ENCODE data around the gene ABI3BP.

DNA sequence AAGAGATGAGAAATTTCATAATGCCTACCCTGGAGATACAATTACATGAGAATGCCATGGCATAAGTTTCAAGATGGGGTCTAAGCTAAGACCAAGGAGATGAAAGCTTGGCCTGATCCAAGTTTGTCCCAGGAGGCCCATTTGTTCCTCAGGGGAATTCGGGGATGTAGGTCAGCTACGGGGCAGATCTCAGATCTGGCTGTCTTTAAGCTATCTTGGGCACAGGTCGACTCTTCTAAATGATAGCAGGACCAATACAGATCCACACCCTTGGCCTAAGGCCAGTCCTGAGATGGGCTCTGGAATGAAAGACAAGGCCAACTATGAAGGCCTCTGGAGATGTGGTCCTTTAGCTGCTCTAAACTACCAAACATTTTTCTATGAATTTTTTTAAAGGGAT lies 16.6 kb downstream of the ABI3BP start:
- TF ChIP-seq, protein P1, sequence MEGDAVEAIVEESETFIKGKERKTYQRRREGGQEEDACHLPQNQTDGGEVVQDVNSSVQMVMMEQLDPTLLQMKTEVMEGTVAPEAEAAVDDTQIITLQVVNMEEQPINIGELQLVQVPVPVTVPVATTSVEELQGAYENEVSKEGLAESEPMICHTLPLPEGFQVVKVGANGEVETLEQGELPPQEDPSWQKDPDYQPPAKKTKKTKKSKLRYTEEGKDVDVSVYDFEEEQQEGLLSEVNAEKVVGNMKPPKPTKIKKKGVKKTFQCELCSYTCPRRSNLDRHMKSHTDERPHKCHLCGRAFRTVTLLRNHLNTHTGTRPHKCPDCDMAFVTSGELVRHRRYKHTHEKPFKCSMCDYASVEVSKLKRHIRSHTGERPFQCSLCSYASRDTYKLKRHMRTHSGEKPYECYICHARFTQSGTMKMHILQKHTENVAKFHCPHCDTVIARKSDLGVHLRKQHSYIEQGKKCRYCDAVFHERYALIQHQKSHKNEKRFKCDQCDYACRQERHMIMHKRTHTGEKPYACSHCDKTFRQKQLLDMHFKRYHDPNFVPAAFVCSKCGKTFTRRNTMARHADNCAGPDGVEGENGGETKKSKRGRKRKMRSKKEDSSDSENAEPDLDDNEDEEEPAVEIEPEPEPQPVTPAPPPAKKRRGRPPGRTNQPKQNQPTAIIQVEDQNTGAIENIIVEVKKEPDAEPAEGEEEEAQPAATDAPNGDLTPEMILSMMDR (IDR thresholded peaks at IDR 0.05; ENCODE audit: low read length), result no peak
- no peak for TF ChIP-seq EZH2 (IDR thresholded peaks at IDR 0.05; ENCODE audit: borderline replicate concordance, low read length)

Data from OCI-LY1 (cell line).